RWPE1 (cell line): ENCODE results near the gene DNAJC30.

Source experiments
- CTCF ChIA-PET: fragments of 350-600 bp; sonication (Branson Sonifier 250); formaldehyde crosslinking; extraction: SDS; loops from one replicate; lab custom pipeline; 2021; lab: Yijun Ruan, JAX
- POLR2A ChIA-PET: fragments of 400-600 bp; formaldehyde crosslinking; extraction: SDS; loops from one replicate; lab custom pipeline; 2020; ENCODE audit warnings: antibody characterized with exemption; ENCODE audit not compliant: low non-redundant PET; lab: Yijun Ruan, JAX
- DNase-seq: peaks from one replicate; pipeline ENCODE4 v3.0.0; 2012; ENCODE audit warnings: low spot score
- H3K27ac ChIP-seq: fragments of 450-650 bp; 2 replicates; pipeline ENCODE4 v1.5.1; 2017
- TF ChIP-seq, protein P1 (sequence below): fragments of 450-650 bp; conservative IDR thresholded peaks from 2 replicates; pipeline ENCODE4 v1.5.1; 2017; ENCODE audit warnings: low read depth, mild to moderate bottlenecking

The DNAJC30 gene

DNA sequence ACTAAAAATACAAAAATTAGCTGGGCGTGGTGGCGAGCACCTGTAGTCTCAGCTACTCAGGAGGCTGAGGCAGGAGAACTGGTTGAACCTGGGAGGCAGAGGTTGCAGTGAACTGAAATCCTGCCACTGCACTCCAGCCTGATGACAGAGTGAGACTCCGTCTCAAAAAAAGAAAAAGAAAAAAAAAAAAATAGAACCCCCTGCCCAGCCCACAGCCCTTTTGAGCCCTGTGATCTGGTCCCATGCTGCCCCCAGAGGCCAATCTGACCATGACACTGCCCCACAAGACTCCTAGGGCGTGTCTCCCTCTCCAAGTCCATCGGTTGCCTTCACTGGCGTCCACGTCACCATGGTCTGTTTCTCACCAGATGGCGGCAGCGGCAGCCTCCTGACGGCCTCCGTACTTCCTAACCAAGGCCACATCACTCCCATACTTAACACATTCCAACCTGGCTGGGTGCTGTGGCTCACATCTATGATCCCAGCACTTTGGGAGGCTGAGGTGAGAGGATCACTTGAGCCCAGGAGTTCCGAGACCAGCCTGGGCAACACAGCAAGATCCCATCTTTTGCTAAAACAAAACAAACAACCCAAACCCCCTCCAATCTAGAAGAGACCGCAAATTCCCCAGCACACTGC, 18.2 kb upstream of the DNAJC30 start:
- TF ChIP-seq, protein P1, sequence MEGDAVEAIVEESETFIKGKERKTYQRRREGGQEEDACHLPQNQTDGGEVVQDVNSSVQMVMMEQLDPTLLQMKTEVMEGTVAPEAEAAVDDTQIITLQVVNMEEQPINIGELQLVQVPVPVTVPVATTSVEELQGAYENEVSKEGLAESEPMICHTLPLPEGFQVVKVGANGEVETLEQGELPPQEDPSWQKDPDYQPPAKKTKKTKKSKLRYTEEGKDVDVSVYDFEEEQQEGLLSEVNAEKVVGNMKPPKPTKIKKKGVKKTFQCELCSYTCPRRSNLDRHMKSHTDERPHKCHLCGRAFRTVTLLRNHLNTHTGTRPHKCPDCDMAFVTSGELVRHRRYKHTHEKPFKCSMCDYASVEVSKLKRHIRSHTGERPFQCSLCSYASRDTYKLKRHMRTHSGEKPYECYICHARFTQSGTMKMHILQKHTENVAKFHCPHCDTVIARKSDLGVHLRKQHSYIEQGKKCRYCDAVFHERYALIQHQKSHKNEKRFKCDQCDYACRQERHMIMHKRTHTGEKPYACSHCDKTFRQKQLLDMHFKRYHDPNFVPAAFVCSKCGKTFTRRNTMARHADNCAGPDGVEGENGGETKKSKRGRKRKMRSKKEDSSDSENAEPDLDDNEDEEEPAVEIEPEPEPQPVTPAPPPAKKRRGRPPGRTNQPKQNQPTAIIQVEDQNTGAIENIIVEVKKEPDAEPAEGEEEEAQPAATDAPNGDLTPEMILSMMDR, result peak; percentile 79
- CTCF ChIA-PET, result interaction anchor here (0.6 to 1.1 kb wide), 6 partner anchors 8 to 65 kb away, joined by 3 to 4 read pairs (median 3); no protein-coding TSS in a partner anchor
- peak overlapping the region; percentile 90 for H3K27ac ChIP-seq
- DNase-seq, result no peak
- POLR2A ChIA-PET, result no interaction called here

DNA sequence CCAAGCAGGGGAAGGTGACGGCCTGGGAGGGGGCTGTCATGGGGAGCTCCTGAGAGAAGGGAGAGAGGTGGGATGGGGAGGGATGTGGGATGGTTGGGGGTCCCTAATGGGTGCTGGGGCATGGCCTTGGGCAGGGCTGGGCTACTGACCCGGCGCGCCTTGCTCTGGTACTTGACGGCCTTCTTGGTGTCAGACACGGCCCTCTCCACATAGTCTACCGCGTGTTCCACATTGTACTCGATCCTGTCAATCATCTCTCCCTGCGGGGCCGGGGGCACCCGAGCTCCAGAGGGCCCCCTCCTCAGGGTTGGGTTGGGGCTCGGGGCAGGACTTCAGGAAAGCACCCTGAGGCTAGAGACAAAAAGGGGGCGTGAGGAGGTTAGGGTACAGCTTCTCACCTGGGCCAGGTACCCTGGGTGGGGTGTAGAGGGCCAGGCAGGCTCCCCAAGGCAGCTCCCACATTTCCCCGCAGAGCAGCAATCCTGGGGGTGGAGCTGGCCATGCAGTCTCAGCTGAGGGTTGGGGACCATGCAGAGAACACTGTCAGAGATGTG, 17.4 kb upstream of the DNAJC30 start:
- TF ChIP-seq, protein P1, result no peak
- ChIA-PET CTCF (interaction anchor here (0.6 to 1.1 kb wide), 6 partner anchors 7 to 88 kb away, joined by 3 to 4 read pairs (median 4); no protein-coding TSS in a partner anchor), POLR2A (no interaction called here)
- DNase-seq, result no peak
- peak overlapping the region; percentile 90; the same call in 1 of the 2 replicates for H3K27ac ChIP-seq

DNA sequence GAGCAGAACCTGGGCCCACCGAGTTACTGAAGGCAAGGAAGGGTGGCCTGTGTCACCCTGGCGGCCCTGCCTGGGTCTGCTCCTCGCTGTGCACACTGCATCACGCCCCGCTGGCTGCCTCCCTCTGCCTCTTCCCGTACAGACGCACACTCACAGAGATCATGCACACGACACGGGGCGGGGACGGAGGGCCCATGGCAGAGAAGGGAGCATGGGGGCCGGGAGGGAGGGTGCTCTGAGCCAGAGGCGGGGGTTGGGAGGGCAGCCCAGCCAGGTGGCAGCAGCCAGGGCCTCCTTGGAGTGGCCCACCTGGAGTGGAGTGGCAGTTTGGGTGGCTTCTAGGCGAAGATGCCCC, 16.8 kb upstream of the DNAJC30 start:
- DNase-seq, result no peak
- ChIA-PET CTCF (no interaction called here), POLR2A (no interaction called here)
- H3K27ac ChIP-seq, result peak overlapping the region; percentile 90
- TF ChIP-seq, protein P1, result no peak

DNA sequence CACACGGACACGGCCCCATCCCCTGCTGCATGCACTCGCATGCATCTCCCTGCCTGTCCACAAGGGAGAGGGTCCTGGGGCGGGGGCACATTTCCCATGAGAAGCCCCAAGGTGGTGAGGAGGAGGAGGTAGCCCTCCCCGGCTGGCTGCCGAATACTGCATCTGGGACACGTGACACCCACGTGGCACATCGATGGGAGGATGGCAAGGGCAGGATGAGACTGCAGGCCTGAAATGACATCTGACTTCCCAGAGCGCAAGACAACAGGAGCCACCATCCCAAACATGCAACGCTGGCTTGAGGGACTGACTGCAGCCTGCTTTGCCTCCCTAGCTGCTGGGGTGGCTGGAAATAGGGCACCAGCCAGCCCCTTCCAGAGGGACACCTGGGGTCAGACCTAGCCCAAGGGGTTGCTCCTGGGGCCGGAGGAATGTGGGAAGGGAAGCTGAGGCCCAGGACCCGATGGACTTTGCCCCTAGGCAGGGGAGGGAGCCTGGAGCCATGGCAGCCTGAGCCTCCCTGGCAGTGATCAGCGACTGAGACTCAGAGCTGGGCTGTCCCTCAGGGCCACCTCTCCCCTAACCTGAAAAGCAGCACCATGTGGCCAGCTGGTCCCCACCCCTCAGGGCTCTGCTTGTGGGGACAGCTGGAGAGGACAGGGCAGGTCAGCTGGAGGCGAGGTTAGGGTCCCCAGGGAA, 16.3 kb upstream of the DNAJC30 start:
- ChIA-PET POLR2A (no interaction called here), CTCF (interaction anchor here (1.8 kb wide), 1 partner anchor 92 kb away, joined by 7 read pairs; no protein-coding TSS in a partner anchor)
- peak overlapping the region; percentile 90 for H3K27ac ChIP-seq
- TF ChIP-seq, protein P1, result no peak
- no peak for DNase-seq

DNA sequence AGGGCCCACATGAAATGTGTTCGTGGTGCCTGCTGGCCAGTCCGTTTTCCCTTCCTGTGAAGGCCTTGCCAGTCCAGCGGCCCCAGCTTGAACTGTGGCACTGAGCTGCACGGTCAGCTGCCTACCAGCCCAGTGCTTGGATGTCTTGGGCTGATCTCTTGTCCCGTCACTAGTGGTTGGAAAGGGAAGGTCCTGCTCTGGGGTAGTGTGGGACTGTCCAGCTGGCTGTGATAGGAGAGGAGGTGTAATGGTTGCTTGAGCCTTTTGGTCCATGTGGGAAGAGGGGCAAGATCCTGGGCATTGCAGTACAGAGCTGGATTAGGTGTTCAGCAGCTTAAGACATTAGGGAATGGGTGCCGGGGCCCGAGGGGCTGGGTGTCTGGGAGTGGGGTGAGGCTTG, 15.2 kb upstream of the DNAJC30 start:
- ChIA-PET POLR2A (no interaction called here), CTCF (interaction anchor here (0.7 to 1.8 kb wide), 2 partner anchors 37 to 91 kb away, joined by 5 to 7 read pairs; no protein-coding TSS in a partner anchor)
- TF ChIP-seq, protein P1, result no peak
- peak overlapping the region; percentile 90 for H3K27ac ChIP-seq
- DNase-seq, result no peak

DNA sequence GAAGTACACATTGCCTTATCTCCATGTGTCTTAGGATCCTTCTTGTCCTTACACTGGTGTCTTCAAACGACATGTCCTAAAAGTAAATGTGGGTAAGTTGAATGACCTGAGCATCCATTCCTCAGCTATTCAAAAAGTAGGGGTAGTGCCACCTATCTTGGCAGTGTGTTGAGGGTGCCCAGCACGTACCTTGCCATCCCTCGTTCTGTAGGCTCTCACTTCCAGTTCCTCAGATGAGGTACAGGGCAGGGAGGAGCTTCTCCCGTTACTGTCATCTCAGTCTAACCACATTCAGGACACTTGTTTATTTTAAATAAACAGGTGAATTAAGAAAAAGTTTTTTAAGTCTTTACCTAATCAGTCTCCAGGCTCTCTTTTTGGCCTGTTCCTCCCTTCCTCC, 13.1 kb upstream of the DNAJC30 start:
- TF ChIP-seq, protein P1, result no peak
- H3K27ac ChIP-seq, result 0 out of 2 replicates have a peak overlapping the region, but pooled peaks have one; percentile 90
- no peak for DNase-seq
- ChIA-PET POLR2A (interaction anchor here (0.6 kb wide), 1 partner anchor 16 kb away, joined by 3 read pairs; no protein-coding TSS in a partner anchor), CTCF (interaction anchor here (0.9 kb wide), 1 partner anchor 89 kb away, joined by 3 read pairs; no protein-coding TSS in a partner anchor)
